Stimulated activated naive CD8-positive, alpha-beta T cell treated with anti-CD3 and anti-CD28 coated beads, Interleukin-15, Interleukin-2, amounts not matched to agents 100 ng/mL and 50 ng/mL, for 24 hours (primary cell): ENCODE measurements around the gene CS.
"Not testable (repeated sequence)": the region's sequence is repeated elsewhere in the genome, so short reads cannot be mapped to it uniquely, and the experiment has no call there.

Experiments used
- H3K27ac Mint-ChIP-seq: one replicate; pipeline ENCODE4 v1.8.0; 2021; ENCODE audit warnings: mild to moderate bottlenecking, mixed read lengths
- H3K27me3 Mint-ChIP-seq: one replicate; pipeline ENCODE4 v1.8.0; 2021; ENCODE audit warnings: mixed read lengths
- H3K36me3 Mint-ChIP-seq: one replicate; pipeline ENCODE4 v1.8.0; 2021; ENCODE audit warnings: low read depth, mixed read lengths
- H3K4me1 Mint-ChIP-seq: one replicate; pipeline ENCODE4 v1.8.0; 2021; ENCODE audit warnings: low read depth, mixed read lengths
- H3K4me3 Mint-ChIP-seq: one replicate; pipeline ENCODE4 v1.8.0; 2021; ENCODE audit warnings: mild to moderate bottlenecking, mixed read lengths
- H3K9me3 Mint-ChIP-seq: one replicate; pipeline ENCODE4 v1.8.0; 2021; ENCODE audit warnings: mixed read lengths

The CS gene

DNA sequence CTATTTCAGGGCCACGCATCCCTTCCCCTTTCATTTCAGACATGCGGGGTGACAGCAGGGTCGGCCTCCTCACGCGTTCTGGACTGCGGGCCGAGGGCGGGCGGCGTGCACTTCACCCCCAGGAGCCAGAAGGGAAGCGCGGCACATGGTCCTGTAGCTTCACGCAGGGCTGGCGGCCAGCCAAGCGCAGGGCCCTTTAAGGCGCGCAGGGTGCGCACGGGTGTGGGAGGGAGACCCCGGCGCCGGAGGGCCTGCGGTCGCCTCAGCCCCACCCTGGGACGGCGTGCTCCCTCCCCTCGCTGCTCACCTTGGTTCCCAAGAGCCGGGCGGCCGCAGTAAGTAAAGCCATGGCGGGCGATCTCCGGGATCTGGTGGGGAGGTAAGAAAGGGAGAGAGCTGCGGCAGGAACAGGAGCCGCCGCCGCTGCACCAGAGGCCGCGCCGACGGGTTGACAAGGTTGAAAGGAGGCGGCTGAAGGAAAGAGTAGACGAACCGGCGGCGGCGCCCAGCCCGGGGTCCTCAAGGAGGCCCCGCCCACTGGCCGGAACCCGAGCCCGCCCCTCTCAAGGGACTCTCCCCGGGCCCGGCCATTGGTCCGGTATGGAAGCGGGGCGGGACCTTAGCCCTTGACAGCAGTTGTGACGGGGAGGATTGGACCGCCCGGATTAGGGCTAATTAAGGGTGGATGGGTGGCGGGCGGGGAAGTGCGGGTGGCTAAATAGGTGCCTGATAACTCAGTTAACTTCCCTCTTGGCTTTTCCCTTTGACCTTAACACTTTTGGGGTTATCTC lies at the start of gene CS:
CS (minus strand) TSS at position 478 of the 791 bp plus-strand sequence; CDS start at position 349, 129 bp downstream.
- Mint-ChIP-seq H3K4me1 (peaks cover 56% of the 10 kb centered on the region), H3K4me3 (peak within 1 kb of the TSS; percentile 99), H3K36me3 (peaks cover 44% of the 10 kb centered on the region), H3K27me3 (no peaks in the 10 kb centered on the region), H3K9me3 (no peaks in the 10 kb centered on the region), H3K27ac (peak within 1 kb of the TSS; percentile 97)

DNA sequence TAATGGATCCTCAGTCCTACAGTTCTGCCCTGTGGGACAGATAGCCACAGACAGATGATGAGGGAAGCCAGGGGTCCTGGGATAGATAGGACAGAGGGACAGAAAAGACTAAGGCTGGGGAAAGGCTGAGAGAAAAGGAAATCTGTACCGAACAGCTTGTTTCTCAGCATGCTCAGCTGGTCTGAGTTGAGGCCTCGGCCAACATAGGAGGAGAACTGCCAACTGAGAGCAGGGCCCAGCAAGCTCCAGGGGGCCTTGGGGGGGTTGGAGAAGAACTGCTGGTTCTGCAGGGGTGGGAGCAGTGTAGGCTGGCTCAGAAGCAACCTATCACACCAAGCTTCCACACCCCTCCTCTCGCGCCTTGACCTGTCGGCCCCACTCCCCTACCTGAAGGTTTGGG lies 48.6 kb upstream of the CS start:
- no peak overlapping the region for H3K27ac Mint-ChIP-seq
- no peak overlapping the region for H3K4me3 Mint-ChIP-seq
- no peaks in the 10 kb centered on the region for H3K9me3 Mint-ChIP-seq
- H3K27me3 Mint-ChIP-seq = no peaks in the 10 kb centered on the region
- H3K36me3 Mint-ChIP-seq = peaks cover 46% of the 10 kb centered on the region
- H3K4me1 Mint-ChIP-seq = peaks cover 5% of the 10 kb centered on the region

GRCh38 chr12:56347255-56347654 lies 47.1 kb upstream of the CS start:
- H3K27ac Mint-ChIP-seq, H3K9me3 Mint-ChIP-seq, H3K4me1 Mint-ChIP-seq, H3K4me3 Mint-ChIP-seq, H3K27me3 Mint-ChIP-seq: not testable (repeated sequence)
- peaks cover 49% of the 10 kb centered on the region for H3K36me3 Mint-ChIP-seq

DNA sequence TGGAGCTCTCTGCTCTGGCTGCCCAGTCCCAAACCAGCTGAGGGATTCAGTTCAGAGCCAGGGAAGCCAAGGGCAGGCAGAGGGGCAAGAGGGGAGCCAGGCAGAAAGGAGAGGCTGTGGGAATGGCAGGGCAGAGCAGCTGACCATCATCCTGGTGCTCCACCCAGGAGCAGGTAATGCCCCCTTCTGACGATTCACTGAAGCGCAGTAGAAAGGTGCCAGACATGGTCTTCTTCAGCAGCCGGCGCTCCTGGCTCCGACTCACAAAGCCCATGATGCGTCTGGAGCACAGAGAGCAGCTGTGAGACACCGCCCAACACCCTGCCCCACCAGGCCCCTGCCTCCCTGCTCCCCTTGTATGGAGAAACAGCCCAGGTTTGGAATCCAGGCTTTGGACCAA lies 46.5 kb upstream of the CS start:
- peaks cover 50% of the 10 kb centered on the region for H3K36me3 Mint-ChIP-seq
- no peak overlapping the region for H3K4me3 Mint-ChIP-seq
- peak overlapping the region; percentile 27 for H3K27ac Mint-ChIP-seq
- peaks cover 5% of the 10 kb centered on the region for H3K4me1 Mint-ChIP-seq
- no peaks in the 10 kb centered on the region for H3K9me3 Mint-ChIP-seq
- no peaks in the 10 kb centered on the region for H3K27me3 Mint-ChIP-seq

DNA sequence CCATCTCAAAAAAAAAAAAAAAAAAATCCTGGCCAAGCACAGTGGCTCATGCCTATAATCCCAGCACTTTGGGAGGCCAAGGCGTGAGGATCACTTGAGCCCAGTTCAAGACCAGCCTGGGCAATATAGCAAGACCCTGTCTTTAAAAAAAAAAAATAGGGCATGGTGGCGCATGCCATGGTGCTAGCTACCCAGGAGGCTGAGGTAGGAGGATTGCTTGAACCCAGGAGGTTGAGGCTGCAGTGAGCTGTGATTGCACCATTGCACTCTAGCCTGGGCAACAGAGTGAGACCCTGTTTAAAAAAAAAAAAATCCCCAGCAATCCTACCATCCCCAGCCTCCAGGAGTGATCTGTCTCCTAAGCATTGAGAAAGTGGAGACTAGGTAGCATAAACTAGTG lies 42.2 kb upstream of the CS start:
- H3K4me3 Mint-ChIP-seq, H3K27me3 Mint-ChIP-seq, H3K27ac Mint-ChIP-seq, H3K9me3 Mint-ChIP-seq: not testable (repeated sequence)
- peaks cover 47% of the 10 kb centered on the region for H3K36me3 Mint-ChIP-seq
- peaks cover 38% of the 10 kb centered on the region for H3K4me1 Mint-ChIP-seq

GRCh38 chr12:56341616-56342015 lies 41.5 kb upstream of the CS start:
- Mint-ChIP-seq H3K4me3 (no peak overlapping the region), H3K27me3 (no peaks in the 10 kb centered on the region), H3K9me3 (no peaks in the 10 kb centered on the region), H3K4me1 (peaks cover 39% of the 10 kb centered on the region), H3K36me3 (peaks cover 43% of the 10 kb centered on the region), H3K27ac (no peak overlapping the region)

DNA sequence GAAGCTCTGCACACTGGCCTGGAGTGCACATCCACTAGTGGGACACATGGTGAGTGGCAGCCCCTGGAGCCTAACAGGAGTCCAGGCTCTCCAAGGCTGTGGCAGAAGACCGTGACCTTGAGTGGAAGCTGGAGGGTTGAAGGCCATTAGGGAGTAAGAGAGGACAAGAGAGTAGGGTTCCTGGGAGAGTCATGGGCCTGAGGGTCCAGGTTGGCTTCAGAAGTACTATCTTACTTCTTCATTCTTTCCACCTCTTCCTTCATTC lies 39.0 kb upstream of the CS start:
- Mint-ChIP-seq H3K27ac (peak overlapping the region; percentile 98), H3K36me3 (peaks cover 34% of the 10 kb centered on the region), H3K4me3 (peak overlapping the region; percentile 91), H3K27me3 (no peaks in the 10 kb centered on the region), H3K4me1 (peaks cover 55% of the 10 kb centered on the region), H3K9me3 (no peaks in the 10 kb centered on the region)

DNA sequence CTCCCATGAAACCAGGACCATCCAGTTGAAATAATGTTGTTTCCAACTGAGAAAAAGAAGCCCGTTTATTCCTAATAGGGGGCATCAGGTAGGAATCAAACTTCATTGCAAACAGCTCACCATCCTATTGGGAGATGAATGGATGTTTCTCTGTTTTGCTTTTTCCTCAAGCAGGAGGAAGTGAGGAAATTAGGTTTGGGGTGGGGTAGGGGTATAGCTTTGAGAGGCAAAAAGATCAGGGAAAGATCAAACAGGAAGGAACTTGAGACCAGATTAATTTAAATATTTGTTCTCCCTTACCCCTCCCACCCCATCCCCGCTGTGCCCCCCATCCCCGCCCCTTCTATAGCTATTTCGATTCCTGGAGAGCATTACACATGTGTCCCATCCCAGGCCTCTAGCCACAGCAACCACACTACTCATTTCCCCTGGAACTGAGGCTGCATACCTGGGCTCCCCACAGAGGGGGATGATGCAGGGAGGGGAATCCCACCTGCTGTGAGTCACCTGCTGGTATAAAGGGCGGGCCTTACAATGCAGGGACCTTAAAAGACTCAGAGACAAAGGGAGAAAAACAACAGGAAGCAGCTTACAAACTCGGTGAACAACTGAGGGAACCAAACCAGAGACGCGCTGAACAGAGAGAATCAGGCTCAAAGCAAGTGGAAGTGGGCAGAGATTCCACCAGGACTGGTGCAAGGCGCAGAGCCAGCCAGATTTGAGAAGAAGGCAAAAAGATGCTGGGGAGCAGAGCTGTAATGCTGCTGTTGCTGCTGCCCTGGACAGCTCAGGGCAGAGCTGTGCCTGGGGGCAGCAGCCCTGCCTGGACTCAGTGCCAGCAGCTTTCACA lies 38.4 kb upstream of the CS start, which contains the start of gene IL23A:
IL23A (plus strand) TSS at position 577 of the 850 bp plus-strand sequence; CDS start at position 738, 161 bp downstream.
- no peaks in the 10 kb centered on the region for H3K27me3 Mint-ChIP-seq
- H3K4me1 Mint-ChIP-seq = peaks cover 60% of the 10 kb centered on the region
- H3K4me3 Mint-ChIP-seq = peak within 1 kb of the TSS; percentile 91
- peak within 1 kb of the TSS; percentile 98 for H3K27ac Mint-ChIP-seq
- H3K36me3 Mint-ChIP-seq = peaks cover 33% of the 10 kb centered on the region
- no peaks in the 10 kb centered on the region for H3K9me3 Mint-ChIP-seq

DNA sequence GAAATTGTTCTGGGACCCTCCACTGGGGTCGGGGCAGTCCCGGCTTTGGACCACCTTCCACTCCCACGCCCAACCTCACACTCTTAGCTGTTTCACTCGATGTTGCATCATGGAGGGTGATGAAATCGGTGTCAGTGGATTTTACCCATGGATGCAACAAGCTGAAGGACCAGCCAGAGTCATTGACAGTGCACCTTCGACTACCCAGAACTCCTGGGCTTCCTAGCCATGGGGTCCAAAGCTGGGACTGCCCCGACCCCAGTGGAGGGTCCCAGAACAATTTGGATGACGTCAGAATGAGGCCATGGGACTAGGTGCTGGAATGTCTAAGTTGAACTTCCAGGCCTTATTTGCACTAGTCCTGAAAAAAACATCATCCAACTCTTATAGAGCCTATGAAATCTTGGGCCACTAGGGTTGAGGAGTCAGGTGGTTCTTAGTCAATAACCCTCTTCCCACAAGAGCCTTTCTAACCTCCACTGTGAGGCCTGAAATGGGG lies 37.7 kb upstream of the CS start:
- H3K4me1 Mint-ChIP-seq = peaks cover 68% of the 10 kb centered on the region
- peak overlapping the region; percentile 98 for H3K27ac Mint-ChIP-seq
- peak overlapping the region; percentile 91 for H3K4me3 Mint-ChIP-seq
- H3K36me3 Mint-ChIP-seq = peaks cover 26% of the 10 kb centered on the region
- H3K9me3 Mint-ChIP-seq = no peaks in the 10 kb centered on the region
- no peaks in the 10 kb centered on the region for H3K27me3 Mint-ChIP-seq

- H3K27ac Mint-ChIP-seq = peak overlapping the region; percentile 45
- no peaks in the 10 kb centered on the region for H3K27me3 Mint-ChIP-seq
- no peaks in the 10 kb centered on the region for H3K9me3 Mint-ChIP-seq
- H3K36me3 Mint-ChIP-seq = peaks cover 23% of the 10 kb centered on the region
- H3K4me1 Mint-ChIP-seq = peaks cover 74% of the 10 kb centered on the region
- H3K4me3 Mint-ChIP-seq = no peak overlapping the region
These were observed 36.4 kb upstream of the CS start for GRCh38 chr12:56336361-56337167.

DNA sequence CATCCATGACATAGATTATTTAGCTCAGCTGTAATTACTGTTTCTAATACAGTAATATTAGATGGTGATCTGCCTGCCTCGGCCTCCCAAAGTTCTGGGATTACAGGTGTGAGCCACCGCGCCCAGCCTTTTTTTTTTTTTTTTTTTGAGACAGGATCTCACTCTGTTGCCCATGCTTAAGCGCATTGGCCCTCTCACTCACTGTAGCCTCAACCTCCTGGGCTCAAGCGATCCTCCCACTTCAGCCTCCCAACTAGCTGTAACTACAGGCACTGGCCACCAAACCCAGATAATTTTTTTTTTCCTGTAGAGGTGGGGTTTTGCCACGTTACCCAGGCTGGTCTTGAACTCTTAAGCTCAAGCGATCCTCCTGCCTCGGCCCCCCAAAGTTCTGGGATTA lies 35.4 kb upstream of the CS start:
- not testable (repeated sequence) for H3K27ac Mint-ChIP-seq, H3K9me3 Mint-ChIP-seq, H3K27me3 Mint-ChIP-seq
- Mint-ChIP-seq H3K4me1 (peaks cover 77% of the 10 kb centered on the region), H3K36me3 (peaks cover 22% of the 10 kb centered on the region), H3K4me3 (peak overlapping the region; percentile 10)

DNA sequence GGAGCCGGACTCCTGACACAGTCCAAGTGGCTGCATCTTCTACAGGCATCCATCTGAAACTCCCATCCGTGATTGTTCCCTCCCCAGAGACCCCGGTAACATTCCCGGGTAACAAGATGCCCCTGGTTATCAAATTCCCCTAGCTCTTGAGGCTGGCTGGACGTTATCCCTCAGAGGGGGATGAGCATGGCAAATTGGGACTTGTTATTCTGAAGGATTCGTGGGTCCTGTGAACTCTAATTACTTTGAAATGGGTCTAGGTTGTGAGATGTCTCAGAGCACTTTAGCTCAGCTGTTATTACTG lies 34.3 kb upstream of the CS start:
- H3K27ac Mint-ChIP-seq = peak overlapping the region; percentile 100
- H3K4me1 Mint-ChIP-seq = peaks cover 69% of the 10 kb centered on the region
- H3K36me3 Mint-ChIP-seq = peaks cover 14% of the 10 kb centered on the region
- no peaks in the 10 kb centered on the region for H3K27me3 Mint-ChIP-seq
- H3K4me3 Mint-ChIP-seq = peak overlapping the region; percentile 94
- no peaks in the 10 kb centered on the region for H3K9me3 Mint-ChIP-seq

DNA sequence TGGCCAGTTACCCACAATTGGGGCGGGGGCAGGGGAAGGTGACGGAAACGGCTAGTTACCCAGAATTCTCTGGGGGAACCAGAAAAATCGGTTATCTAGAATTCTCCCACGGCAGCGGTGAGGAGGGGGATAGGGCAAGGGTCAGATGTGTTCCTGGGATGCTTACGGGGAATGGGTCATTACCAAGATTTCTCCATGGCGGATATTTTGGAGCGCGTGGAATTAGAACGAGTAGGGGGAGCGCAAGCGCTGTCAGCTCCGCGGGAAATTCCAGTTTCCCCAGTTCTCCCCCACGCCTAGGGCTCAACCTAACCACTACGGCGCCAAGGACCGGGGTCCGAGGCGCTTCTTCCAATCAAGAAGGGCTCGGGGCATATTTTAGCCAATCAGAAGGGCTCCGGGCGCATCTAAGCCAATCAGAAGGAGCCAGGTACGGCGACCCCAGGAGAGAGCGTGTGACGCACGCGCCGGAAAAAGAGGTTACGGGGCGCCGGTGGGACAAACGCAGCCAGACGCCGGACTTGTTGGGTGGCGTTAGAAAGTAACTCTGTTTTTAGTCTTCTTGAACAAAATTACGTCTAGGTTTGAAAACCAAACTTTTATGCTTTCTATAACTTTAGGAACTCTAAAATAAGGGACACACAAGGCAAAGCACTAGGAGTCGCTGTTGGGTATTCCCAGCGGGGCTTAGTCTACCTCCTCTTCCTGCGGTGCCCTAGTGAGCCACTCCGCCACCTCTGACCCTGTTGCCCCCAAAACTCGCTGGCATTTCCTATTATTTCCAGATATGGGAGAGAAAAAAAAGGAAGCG lies 33.8 kb upstream of the CS start, which contains the start of gene PAN2:
PAN2 (minus strand) TSS at position 322 of the 811 bp plus-strand sequence. CDS start 906 bp downstream, outside the sequence.
- no peaks in the 10 kb centered on the region for H3K9me3 Mint-ChIP-seq

GRCh38 chr12:56333197-56333678 lies 33.1 kb upstream of the CS start:
- Mint-ChIP-seq H3K27ac (peak overlapping the region; percentile 100), H3K4me3 (peak overlapping the region; percentile 94), H3K36me3 (peaks cover 4% of the 10 kb centered on the region), H3K9me3 (no peaks in the 10 kb centered on the region), H3K27me3 (no peaks in the 10 kb centered on the region), H3K4me1 (peaks cover 57% of the 10 kb centered on the region)

More for the DNA sequence above, 33.8 kb upstream of the CS start, which contains the start of gene PAN2:
- H3K27me3 Mint-ChIP-seq = no peaks in the 10 kb centered on the region
- H3K4me3 Mint-ChIP-seq = peak within 1 kb of the TSS; percentile 94
- H3K4me1 Mint-ChIP-seq = peaks cover 64% of the 10 kb centered on the region
- H3K36me3 Mint-ChIP-seq = peaks cover 8% of the 10 kb centered on the region
- peak within 1 kb of the TSS; percentile 100 for H3K27ac Mint-ChIP-seq
